DND-41 (cell line): ENCODE results near the gene EIF4G3.

Source experiments
- EZH2 ChIP-seq: IDR thresholded peaks from 3 replicates; pipeline ENCODE4 v1.6.1; 2012; ENCODE audit warnings: borderline replicate concordance, low read depth, mild to moderate bottlenecking, moderate library complexity, low read length, inconsistent platforms; ENCODE audit not compliant: severe bottlenecking
- TF ChIP-seq, protein P1 (sequence below): IDR thresholded peaks from 2 replicates; pipeline ENCODE4 v1.5.1; 2012; ENCODE audit warnings: borderline replicate concordance, low read length, moderate library complexity, mild to moderate bottlenecking; ENCODE audit not compliant: poor library complexity, severe bottlenecking; ENCODE audit errors: extremely low read depth

- TF ChIP-seq, protein P1, sequence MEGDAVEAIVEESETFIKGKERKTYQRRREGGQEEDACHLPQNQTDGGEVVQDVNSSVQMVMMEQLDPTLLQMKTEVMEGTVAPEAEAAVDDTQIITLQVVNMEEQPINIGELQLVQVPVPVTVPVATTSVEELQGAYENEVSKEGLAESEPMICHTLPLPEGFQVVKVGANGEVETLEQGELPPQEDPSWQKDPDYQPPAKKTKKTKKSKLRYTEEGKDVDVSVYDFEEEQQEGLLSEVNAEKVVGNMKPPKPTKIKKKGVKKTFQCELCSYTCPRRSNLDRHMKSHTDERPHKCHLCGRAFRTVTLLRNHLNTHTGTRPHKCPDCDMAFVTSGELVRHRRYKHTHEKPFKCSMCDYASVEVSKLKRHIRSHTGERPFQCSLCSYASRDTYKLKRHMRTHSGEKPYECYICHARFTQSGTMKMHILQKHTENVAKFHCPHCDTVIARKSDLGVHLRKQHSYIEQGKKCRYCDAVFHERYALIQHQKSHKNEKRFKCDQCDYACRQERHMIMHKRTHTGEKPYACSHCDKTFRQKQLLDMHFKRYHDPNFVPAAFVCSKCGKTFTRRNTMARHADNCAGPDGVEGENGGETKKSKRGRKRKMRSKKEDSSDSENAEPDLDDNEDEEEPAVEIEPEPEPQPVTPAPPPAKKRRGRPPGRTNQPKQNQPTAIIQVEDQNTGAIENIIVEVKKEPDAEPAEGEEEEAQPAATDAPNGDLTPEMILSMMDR = no peak
- TF ChIP-seq EZH2 = no peak
Observed at GRCh38 chr1:21022279-21023040, 154.2 kb downstream of the EIF4G3 start.
